Renal pelvis (tissue), 4 donors: ENCODE results near the gene RASA3. TPM values are rescaled to one million over a fixed set of nuclear protein-coding genes. Genes with fewer than 3 reads are reported as not detected.
"Not testable (repeated sequence)": the region's sequence is repeated elsewhere in the genome, so short reads cannot be mapped to it uniquely, and the experiment has no call there.

ENCODE experiments used
- DNase-seq: peaks from one replicate; pipeline ENCODE4 v3.0.0-alpha.2; 2013
- polyA plus RNA-seq, 3 donors: library from polyadenylated mRNA; unstranded; fragments of 120-200 nt; gene quantifications; one replicate each; pipeline ENCODE4 v1.2.1, GENCODE V29; 2013; ENCODE audit not compliant: insufficient read length in 3 of 3

The RASA3 gene
- polyA plus RNA-seq, 3 donors, result 11.3 to 13.4 (median 12.1) TPM

- no peak for DNase-seq
Observed at GRCh38 chr13:114157869-114158495, 25.6 kb upstream of the RASA3 start.

GRCh38 chr13:114155926-114156883, 23.8 kb upstream of the RASA3 start:
- DNase-seq, result no peak

- DNase-seq, result no peak
Observed at GRCh38 chr13:114155320-114155719, 22.9 kb upstream of the RASA3 start.

GRCh38 chr13:114154476-114154875, 22.1 kb upstream of the RASA3 start:
- DNase-seq, result no peak

- DNase-seq, result no peak
Observed at GRCh38 chr13:114153485-114154080, 21.2 kb upstream of the RASA3 start.

- DNase-seq, result no peak
Observed at GRCh38 chr13:114152831-114153371, 20.5 kb upstream of the RASA3 start.

GRCh38 chr13:114152285-114152645, 19.8 kb upstream of the RASA3 start:
- DNase-seq, result no peak

- DNase-seq, result no peak
Observed at GRCh38 chr13:114151565-114152284, 19.3 kb upstream of the RASA3 start.

GRCh38 chr13:114151031-114151430, 18.6 kb upstream of the RASA3 start:
- DNase-seq, result no peak

- DNase-seq, result no peak
Observed at GRCh38 chr13:114149774-114150740, 17.6 kb upstream of the RASA3 start.

GRCh38 chr13:114148886-114149285, 16.5 kb upstream of the RASA3 start:
- DNase-seq, result not testable (repeated sequence)

GRCh38 chr13:114148521-114148855, 16.1 kb upstream of the RASA3 start:
- DNase-seq, result no peak

- no peak for DNase-seq
Observed at GRCh38 chr13:114147803-114148520, 15.5 kb upstream of the RASA3 start.

GRCh38 chr13:114146629-114147028, 14.2 kb upstream of the RASA3 start:
- no peak for DNase-seq

GRCh38 chr13:114146173-114146572, 13.8 kb upstream of the RASA3 start:
- no peak for DNase-seq

GRCh38 chr13:114145722-114146121, 13.3 kb upstream of the RASA3 start:
- DNase-seq, result no peak

- DNase-seq, result no peak
Observed at GRCh38 chr13:114145256-114145655, 12.8 kb upstream of the RASA3 start.

GRCh38 chr13:114144606-114145244, 12.3 kb upstream of the RASA3 start:
- no peak for DNase-seq

GRCh38 chr13:114143806-114144605, 11.6 kb upstream of the RASA3 start:
- no peak for DNase-seq
